Esophagus muscularis mucosa (tissue), 4 donors: Measurements from ENCODE around the gene EPHB1. TPM values are rescaled to one million over a fixed set of nuclear protein-coding genes. Genes with fewer than 3 reads are reported as not detected.
A peak's percentile ranks its signal among the peaks of the same experiment; 100 is the strongest.

Experiments
- DNase-seq: peaks from one replicate; pipeline ENCODE4 v3.0.0-alpha.2; 2017; ENCODE audit errors: extremely low spot score
- H3K27ac ChIP-seq, 4 donors: fragments of 200-600 bp; sonication (generic); replicated peaks in 1 of 4; 1 replicate in 3 of 4; 2 replicates in 1 of 4; pipeline ENCODE4 v1.5.1; 2016 to 2019; ENCODE audit warnings: mild to moderate bottlenecking in 1 of 4
- H3K27me3 ChIP-seq, 4 donors: fragments of 200-600 bp; sonication (generic); one replicate each; pipeline versions ENCODE4 v1.5.1 to v1.6.0; 2016 to 2019
- H3K36me3 ChIP-seq, 4 donors: fragments of 200-600 bp; sonication (generic); one replicate each; pipeline ENCODE4 v1.5.1; 2016 to 2019
- H3K4me1 ChIP-seq, 4 donors: fragments of 200-600 bp; sonication (generic); one replicate each; pipeline ENCODE4 v1.5.1; 2016 to 2019
- H3K4me3 ChIP-seq, 4 donors: fragments of 200-600 bp; sonication (generic); 1 replicate in 2 of 4; 2 replicates in 2 of 4; pipeline ENCODE4 v1.5.1; 2016 to 2019; ENCODE audit warnings: mild to moderate bottlenecking in 4 of 4, moderate library complexity in 1 of 4
- H3K9me3 ChIP-seq, 4 donors: fragments of 200-600 bp; sonication (generic); 1 replicate in 3 of 4; 2 replicates in 1 of 4; pipeline ENCODE4 v1.5.1; 2016 to 2019
- EP300 ChIP-seq: sonication (generic); formaldehyde crosslinking; IDR thresholded peaks from one replicate; pipeline ENCODE4 v1.6.1; 2017; ENCODE audit warnings: antibody characterized with exemption
- POLR2A ChIP-seq: fragments of 450-650 bp; IDR thresholded peaks from one replicate; pipeline ENCODE4 v1.6.1; 2017; ENCODE audit warnings: antibody characterized with exemption, moderate library complexity, mild to moderate bottlenecking, low read depth
- POLR2AphosphoS5 ChIP-seq, 2 donors: sonication (generic); formaldehyde crosslinking; IDR thresholded peaks; one replicate each; pipeline ENCODE4 v1.6.1; 2017; ENCODE audit warnings: antibody characterized with exemption in 2 of 2
- WGBS: methylation state at CpG from one replicate; pipeline ENCODE4 v1.1.5; 2018; 5-methylcytosine and 5-hydroxymethylcytosine counted together
- intact Hi-C: fragments of 100-400 bp; cut with DNase I; formaldehyde crosslinking; loops from one replicate; pipeline ENCODE4 v1.15.1; 2023
- total RNA-seq, 4 donors: library from RNA; depleted of rRNA; stranded (reverse); fragments of >200 nt; gene quantifications; one replicate each; pipeline versions ENCODE4 v1.1.0 to v1.2.1, GENCODE V29; 2016
- TF ChIP-seq, protein P1 (sequence below), 3 experiments: fragments of 200-600 bp in 2 of 3; fragments of 450-650 bp in 1 of 3; sonication (generic) in 2 of 3; IDR thresholded peaks; one replicate each; pipeline ENCODE4 v1.5.1; 2017 to 2019; ENCODE audit warnings: antibody characterized with exemption in 3 of 3, mild to moderate bottlenecking in 2 of 3, moderate library complexity in 1 of 3

Gene EPHB1
- total RNA-seq, 4 donors from 2014 or later, result under 0.01 to 6.1 (median 2.8) TPM

GRCh38 chr3:135248213-135248612 is 453.2 kb downstream of the EPHB1 start:
- TF ChIP-seq POLR2A (no peak), EP300 (no peak), POLR2AphosphoS5 (IDR thresholded peaks at IDR 0.05) (no peak)
- TF ChIP-seq, protein P1, sequence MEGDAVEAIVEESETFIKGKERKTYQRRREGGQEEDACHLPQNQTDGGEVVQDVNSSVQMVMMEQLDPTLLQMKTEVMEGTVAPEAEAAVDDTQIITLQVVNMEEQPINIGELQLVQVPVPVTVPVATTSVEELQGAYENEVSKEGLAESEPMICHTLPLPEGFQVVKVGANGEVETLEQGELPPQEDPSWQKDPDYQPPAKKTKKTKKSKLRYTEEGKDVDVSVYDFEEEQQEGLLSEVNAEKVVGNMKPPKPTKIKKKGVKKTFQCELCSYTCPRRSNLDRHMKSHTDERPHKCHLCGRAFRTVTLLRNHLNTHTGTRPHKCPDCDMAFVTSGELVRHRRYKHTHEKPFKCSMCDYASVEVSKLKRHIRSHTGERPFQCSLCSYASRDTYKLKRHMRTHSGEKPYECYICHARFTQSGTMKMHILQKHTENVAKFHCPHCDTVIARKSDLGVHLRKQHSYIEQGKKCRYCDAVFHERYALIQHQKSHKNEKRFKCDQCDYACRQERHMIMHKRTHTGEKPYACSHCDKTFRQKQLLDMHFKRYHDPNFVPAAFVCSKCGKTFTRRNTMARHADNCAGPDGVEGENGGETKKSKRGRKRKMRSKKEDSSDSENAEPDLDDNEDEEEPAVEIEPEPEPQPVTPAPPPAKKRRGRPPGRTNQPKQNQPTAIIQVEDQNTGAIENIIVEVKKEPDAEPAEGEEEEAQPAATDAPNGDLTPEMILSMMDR (IDR thresholded peaks at IDR 0.05), result no peak
- H3K27ac ChIP-seq, result no peak overlapping the region
- no peaks in the 10 kb centered on the region for H3K27me3 ChIP-seq
- H3K9me3 ChIP-seq, result no peaks in the 10 kb centered on the region
- H3K4me3 ChIP-seq, result no peak overlapping the region
- intact Hi-C loops, result no loop called here
- DNase-seq, result no peak
- H3K36me3 ChIP-seq, result no peaks in the 10 kb centered on the region
- no peaks in the 10 kb centered on the region for H3K4me1 ChIP-seq
- 94% methylated on average over 12 of the region's 12 CpGs for WGBS

DNA sequence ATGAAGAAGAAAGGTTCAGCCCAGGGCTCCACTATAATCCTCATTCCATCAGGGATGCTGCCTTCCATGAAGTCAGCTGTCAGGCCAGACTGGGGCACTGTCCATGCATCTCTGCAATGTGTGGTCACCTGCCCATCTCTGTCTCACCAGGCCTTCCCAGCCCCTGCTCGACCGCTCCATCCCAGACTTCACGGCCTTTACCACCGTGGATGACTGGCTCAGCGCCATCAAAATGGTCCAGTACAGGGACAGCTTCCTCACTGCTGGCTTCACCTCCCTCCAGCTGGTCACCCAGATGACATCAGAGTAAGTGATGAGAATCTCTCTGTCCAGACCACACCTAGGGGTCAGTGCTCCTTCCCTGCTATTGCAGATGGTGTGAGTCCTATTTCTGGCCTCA is 454.1 kb downstream of the EPHB1 start:
- no peak overlapping the region for H3K27ac ChIP-seq
- DNase-seq, result no peak
- WGBS, result 84% methylated on average over 5 of the region's 5 CpGs
- TF ChIP-seq POLR2AphosphoS5 (IDR thresholded peaks at IDR 0.05) (no peak), EP300 (no peak), POLR2A (no peak)
- TF ChIP-seq, protein P1 (IDR thresholded peaks at IDR 0.05), result no peak
- H3K4me3 ChIP-seq, result no peak overlapping the region
- no peaks in the 10 kb centered on the region for H3K36me3 ChIP-seq
- no peaks in the 10 kb centered on the region for H3K9me3 ChIP-seq
- intact Hi-C loops, result no loop called here
- no peaks in the 10 kb centered on the region for H3K4me1 ChIP-seq
- no peaks in the 10 kb centered on the region for H3K27me3 ChIP-seq

GRCh38 chr3:135258916-135259315 is 463.9 kb downstream of the EPHB1 start:
- Histone ChIP-seq H3K27ac (no peak overlapping the region), H3K4me3 (no peak overlapping the region), H3K36me3 (peaks cover 0 to 4% (median 0%) of the 10 kb centered on the region in 4 donors), H3K27me3 (no peaks in the 10 kb centered on the region), H3K4me1 (no peaks in the 10 kb centered on the region), H3K9me3 (no peaks in the 10 kb centered on the region)
- no peak for TF ChIP-seq POLR2A
- TF ChIP-seq EP300, result no peak
- TF ChIP-seq POLR2AphosphoS5 (IDR thresholded peaks at IDR 0.05), result no peak
- TF ChIP-seq, protein P1 (IDR thresholded peaks at IDR 0.05), result no peak
- intact Hi-C loops, result no loop called here
- 81% methylated on average over 3 of the region's 3 CpGs for WGBS
- peak; percentile 39 for DNase-seq

- Histone ChIP-seq H3K36me3 (peaks cover 0 to 4% (median 0%) of the 10 kb centered on the region in 4 donors), H3K4me3 (no peak overlapping the region), H3K27me3 (no peaks in the 10 kb centered on the region), H3K4me1 (no peaks in the 10 kb centered on the region), H3K27ac (no peak overlapping the region), H3K9me3 (no peaks in the 10 kb centered on the region)
- intact Hi-C loops, result no loop called here
- TF ChIP-seq, protein P1 (IDR thresholded peaks at IDR 0.05), result no peak
- no peak for TF ChIP-seq POLR2AphosphoS5 (IDR thresholded peaks at IDR 0.05)
- TF ChIP-seq POLR2A, result no peak
- DNase-seq, result peak; percentile 14
- 82% methylated on average over 2 of the region's 2 CpGs for WGBS
Measured at GRCh38 chr3:135260025-135260424, 465.0 kb downstream of the EPHB1 start.

DNA sequence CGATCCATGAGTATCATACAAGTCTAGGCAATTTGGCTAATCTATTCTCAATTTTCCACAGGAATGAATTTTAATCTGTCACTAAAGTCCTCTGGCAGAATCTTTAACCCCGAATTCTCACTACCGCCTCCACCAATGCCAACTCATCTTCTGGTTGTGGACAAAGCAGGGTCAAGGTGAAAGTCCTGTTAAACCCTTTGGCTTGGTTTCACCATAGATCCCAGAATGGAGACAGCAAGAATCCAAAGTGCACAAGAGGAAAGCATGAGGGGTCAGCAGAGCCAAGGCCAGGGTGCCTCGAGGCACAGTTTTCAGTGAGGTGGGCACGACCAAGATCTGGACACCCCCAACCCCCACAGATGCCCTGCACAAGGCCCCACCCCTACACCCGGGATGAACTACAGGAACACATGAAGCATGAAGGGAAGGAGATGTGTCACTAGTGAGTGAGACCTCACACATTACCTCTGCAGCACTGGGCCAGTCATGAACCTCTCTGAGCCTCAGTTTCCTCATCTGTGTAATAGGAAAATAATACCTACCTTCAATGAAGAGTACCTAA is 466.2 kb downstream of the EPHB1 start:
- intact Hi-C loops, result no loop called here
- H3K36me3 ChIP-seq, result peaks cover 0 to 4% (median 0%) of the 10 kb centered on the region in 4 donors
- TF ChIP-seq POLR2A (no peak), EP300 (no peak), POLR2AphosphoS5 (IDR thresholded peaks at IDR 0.05) (no peak)
- TF ChIP-seq, protein P1 (IDR thresholded peaks at IDR 0.05), result no peak
- no peaks in the 10 kb centered on the region for H3K9me3 ChIP-seq
- no peak overlapping the region for H3K4me3 ChIP-seq
- DNase-seq, result peak; percentile 91
- no peaks in the 10 kb centered on the region for H3K4me1 ChIP-seq
- H3K27ac ChIP-seq, result no peak overlapping the region
- no peaks in the 10 kb centered on the region for H3K27me3 ChIP-seq
- WGBS, result 85% methylated on average over 6 of the region's 6 CpGs
